ENCODE results near the gene GDPD3.
"Not testable (repeated sequence)": the region's sequence is repeated elsewhere in the genome, so short reads cannot be mapped to it uniquely, and the experiment has no call there.

The GDPD3 gene

DNA sequence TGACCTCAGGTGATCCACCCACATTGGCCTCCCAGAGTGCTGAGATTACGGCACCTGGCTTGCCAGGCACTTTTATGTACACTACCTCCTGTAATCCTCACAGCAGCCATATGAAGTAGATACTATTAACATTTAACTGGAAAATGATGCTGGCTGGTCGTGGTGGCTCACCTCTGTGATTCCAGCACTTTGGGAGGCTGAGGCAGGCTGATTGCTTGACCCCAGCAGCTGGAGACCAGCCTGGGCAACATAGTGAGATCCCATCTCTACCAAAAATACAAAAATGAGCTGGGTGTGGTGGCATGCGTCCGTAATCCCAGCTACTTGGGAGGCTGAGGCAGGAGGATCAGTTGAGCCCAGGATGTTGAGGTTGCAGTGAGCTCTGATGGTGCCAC, 11.6 kb upstream of the GDPD3 start:
- DNase-seq (ENCODE audit: low read depth), result no peak

DNA sequence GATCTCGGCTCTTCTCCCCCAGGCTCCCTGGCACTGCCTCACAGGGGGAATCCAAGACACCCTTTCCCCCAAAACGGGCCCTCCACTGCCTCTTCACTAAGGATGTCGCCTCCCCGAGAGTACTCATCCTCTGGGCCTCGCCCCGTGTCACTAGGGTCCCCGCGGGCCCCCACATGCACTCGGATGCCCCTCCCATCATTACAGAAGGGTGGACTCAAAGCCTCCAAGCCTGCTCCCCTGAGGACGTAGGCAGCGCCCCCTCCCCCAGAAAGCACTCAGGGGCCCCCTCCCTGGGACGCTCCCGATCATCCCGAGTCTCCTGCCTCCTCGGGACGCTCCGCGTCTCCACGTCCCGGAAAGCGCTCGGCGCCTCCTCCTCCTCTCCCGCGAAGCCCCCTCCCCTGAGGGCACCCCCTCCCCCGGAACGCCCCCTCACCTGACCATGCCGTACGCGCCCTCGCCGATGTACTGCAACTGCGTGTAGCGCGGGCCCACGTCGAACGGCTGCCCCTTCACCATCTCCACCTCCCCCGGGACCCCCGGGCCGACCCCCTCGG, 9.3 kb upstream of the GDPD3 start:
- no peak for DNase-seq (ENCODE audit: low read depth)

DNA sequence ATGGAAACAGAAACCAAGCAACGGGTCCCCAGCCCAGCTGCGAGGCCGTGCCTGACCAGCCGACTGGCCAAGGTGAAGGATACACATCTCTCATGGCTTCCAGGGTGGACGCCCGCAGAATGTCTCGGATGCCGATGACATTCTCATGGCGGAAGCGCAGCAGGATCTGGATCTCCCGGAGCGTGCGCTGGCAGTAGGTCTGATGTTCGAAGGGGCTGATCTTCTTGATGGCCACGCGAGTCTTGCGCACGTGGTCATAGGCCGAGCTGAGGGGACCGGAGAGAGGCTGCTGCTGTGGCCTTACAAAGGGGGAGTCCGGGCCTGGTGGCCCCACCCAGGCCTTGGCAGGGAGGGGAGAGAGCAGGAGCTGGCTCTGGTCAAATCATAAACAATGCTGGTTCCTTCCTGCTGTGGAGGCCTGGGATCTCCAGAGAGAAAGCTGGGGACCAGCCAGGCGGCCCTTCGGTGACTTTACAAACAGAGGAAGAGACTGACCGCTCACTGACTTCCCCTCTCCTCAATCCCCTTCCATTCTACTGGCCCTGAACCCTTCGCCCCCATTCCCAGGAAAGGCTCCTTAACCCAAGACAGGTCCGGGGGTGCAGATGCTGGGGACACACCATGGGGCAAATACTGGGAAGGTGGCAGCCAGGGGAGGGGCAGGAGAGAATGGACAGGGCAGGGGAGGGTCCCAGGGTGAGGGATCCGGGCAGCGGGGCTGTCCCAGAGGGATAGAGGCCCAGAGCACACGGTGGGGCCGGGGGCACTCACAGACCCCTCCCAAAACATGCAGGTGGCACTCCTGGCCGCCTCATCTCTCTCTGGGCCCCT, 8.6 kb upstream of the GDPD3 start:
- DNase-seq (ENCODE audit: low read depth), result no peak

DNA sequence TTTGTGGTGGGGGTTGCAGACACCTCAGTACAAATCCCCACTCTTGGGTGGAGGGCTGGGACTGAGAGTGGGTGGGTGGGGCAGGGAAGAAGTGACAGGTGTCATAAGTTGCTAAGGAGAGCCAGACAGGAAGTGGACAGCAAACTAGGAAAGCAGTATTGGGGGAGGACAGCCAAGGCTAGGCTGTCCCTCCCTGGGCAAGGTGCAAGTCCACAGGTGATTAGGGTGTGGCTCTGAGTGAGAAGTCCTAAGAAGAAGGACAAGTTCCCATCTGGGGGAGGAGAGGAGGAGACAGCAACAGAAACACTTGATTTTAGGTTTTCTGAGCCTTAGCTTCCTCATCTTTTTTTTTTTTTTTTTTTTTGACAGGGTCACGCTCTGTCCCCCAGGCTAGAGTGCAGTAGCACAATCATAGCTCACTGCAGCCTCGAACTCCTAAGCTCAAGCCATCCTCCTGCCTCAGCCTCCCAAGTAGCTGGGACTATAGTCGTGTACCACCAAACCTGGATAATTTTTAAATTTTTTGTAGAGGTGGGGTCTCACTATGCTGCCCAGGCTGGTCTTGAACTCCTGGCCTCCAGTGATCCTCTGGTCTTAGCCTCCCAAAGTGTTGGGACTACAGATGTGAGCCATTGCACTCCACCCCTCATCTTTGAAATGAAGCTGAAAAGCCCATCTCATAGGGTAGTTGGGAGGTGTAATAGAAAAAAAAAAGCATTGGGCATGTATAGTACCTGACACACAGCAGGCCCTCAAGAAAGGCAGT, 7.2 kb upstream of the GDPD3 start:
- no peak for DNase-seq (ENCODE audit: low read depth)

DNA sequence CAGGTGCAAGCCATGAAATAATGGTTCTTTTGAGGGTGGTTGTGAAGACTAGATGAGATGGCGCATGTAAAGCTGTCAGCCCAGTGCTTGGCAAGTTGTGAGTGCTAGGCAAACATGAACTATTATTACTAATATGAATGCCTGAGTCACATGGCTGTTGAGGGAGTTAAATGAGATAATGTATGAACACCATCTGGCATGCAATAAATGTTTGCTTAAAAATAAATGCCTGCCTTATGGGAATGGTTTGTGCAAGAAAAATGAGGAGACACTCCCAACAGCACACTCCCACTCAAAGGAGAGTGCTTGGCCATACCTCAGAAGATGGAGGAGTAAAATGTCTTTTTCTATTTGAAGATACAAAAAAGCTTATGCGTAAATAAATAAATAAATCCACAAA, 6.1 kb upstream of the GDPD3 start:
- no peak for DNase-seq (ENCODE audit: low read depth)

DNA sequence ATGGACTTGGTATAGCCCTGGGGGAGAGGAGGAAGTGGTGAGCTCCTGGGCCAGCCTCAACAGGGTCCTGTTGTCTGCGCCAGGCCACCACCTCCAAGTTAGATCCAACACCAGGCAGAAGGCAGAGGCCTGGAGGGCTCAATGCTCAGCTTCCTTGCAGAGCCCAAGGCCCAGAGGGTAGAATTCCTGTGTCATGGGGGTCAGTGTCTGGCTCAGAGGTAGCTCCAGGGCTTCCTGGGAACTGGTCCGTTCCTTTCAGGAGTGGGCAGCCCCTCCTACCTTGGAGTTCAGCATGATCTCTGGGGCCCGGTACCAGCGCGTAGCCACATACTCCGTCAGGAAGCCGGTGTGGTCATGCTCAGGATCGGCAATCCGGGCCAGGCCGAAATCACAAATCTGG, 4.4 kb upstream of the GDPD3 start:
- no peak for DNase-seq (ENCODE audit: low read depth)

DNA sequence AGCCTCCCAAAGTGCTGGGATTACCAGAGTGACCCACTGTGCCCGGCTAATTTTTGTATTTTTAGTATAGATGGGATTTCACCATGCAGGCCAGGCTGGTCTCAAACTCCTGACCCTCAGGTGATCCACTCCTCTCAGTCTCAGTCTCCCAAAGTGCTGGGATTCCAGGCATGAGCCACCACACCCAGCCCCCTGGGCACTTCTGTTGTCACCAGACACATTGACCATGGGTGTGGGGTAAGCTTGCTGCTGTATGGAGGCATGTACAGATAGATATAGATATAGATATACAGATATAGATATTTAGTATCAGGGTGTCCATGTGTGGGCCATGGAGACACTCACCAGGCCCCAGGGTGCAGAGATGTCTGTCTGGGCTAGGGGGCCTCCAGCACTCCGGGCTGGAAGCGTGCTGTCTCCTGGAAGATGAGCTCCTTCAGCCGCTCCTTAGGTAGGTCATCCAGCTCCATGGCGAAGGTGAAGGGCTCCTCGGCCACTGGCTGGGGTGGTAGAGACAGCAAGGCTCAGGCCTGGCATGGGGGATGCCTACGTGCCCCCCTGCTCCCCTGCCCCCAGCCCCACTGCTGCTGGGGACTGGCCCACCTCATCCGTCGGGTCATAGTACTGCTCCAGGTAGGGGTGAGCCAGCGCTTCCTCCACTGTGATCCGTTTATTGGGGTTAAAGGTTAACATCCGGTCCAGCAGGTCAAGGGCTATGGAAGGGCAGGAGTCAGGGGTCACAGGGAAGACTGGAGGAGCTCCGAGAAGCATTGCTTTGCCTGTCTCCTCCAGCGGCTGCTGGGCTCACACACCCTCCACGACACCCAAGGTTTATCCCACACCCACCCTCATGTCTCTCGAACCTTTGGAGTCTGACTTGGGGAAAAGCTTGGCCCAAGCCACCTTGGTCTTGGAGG, 3.2 kb upstream of the GDPD3 start:
- no peak for DNase-seq (ENCODE audit: low read depth)

DNA sequence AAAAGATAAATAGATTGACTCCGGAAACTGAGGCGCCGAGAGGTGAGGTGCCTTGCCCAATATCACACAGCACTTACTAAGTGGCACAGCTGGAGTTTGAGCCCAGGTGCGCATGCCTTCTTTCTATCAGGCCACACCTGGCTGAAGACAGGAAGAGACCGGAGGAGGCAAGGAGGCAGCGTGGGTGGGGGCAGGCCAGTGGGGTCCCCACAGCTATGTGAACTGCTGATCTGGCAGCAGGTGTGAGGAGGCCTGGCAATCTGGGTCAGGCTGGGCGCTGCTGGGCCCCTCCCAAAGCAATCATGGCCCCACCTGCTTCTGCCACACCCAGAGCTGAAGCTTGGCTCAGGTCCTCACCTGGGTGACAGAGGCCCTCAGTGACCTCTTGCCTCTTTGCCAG, 1.9 kb upstream of the GDPD3 start:
- no peak for DNase-seq (ENCODE audit: low read depth)

DNA sequence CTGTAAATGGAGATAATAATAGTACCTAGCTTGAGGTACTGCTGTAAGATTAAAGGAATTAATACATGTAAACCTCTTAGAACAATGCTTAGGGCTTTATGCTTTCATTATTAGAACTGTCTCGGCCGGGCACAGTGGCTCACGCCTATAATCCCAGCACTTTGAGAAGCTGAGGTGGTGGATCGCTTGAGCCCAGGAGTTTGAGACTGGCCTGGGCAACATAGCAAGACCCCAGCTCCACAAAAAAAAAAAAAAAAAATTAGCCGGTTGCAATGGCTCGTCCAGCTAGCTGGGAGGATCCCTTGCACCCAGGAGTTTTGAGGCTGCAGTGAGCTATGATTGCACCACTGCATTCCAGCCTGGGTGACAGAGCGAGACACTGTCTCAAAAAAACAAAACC, 1.5 kb upstream of the GDPD3 start:
- DNase-seq (ENCODE audit: low read depth), result not testable (repeated sequence)

DNA sequence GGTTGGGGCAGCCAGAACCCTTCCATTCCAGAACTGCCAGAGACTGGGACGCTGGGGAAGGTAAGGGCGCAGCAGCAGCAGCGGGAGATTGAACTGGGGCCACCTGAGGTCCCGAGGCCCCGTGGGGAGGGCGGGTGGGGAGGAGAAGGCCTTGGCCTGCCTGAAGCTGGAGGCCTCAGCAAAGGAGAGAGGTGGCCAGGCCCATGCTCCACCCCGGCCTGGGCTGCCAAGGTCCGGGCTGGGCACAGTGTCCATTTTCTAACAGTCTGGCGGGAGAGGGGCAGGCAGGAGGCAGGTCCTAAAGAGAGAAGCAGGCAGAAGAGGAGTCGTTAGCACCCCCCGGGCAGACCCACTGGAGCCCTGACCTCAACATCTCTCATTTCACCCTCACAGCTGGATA, 1.1 kb upstream of the GDPD3 start:
- no peak for DNase-seq (ENCODE audit: low read depth)

DNA sequence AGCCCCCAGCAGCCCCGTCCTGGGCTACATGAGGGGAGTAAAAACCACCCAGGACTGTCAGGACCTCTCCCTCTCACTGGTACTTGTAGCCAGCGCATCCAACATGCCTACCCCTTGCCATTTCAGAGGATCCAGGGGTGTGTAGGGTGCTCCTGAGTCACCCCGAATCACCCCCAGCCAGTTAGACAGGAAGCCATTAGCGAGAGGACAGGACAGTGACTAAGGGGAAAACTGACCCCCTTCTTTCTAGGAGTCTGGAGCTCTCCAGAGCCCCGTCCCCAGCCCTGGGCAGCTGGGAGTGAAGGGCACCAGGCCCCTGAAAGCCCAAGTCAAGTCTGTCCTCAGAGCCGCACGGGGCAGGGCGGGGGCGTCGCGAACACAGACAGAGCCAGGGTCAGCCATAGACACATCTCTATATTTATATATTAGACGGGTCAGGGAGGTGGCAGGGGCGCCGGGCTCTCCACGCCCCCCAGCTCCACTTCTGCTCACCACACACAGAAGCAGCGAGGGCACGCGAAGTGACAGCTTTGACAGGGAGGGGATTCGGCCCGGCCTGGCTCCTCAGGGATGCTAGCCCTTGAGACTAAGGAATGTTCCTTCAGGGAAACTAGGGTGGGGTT, 485 bp upstream of the GDPD3 start:
- DNase-seq (ENCODE audit: low read depth), result no peak

DNA sequence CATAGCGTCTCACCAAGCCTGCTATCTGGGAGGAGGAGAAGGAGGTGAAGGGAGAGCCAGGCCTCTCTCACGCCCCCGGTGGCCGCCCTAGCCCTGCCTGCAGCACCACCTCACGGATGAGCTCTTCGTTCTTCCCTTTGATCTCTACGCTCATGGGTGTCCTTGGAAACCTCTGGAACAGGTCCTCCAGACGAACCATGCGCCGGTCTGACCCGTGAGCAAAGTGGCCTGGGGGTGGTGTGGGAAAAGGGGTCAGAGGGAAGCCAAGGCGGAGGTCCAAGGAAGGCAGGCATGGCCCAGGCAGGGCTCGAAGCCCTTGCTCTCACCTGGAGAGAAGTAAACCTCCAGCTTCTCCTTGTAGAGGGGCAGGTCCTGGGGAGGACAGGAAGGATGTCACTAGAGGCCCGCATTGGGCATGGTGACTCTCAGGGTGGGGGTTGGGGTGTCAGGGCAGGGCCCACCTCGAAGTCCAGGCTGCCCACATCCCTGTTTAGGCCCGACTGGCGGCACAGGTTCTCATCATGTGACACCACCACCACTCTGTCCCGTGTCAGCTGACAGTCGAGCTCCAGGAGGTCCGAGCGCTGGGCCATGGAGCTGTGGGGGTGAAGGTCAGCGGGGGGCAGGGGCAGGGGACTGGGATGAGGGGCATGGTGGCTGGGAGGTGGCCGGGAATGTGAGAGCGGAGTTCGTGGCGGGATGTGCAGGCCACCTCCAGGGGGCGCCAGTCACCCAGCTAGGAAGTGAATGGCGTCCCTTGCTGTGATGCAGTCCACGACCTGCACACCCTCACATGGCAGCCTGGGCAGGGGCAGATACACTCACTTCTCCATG, 923 bp downstream of the GDPD3 start:
- no peak for DNase-seq (ENCODE audit: low read depth)

DNA sequence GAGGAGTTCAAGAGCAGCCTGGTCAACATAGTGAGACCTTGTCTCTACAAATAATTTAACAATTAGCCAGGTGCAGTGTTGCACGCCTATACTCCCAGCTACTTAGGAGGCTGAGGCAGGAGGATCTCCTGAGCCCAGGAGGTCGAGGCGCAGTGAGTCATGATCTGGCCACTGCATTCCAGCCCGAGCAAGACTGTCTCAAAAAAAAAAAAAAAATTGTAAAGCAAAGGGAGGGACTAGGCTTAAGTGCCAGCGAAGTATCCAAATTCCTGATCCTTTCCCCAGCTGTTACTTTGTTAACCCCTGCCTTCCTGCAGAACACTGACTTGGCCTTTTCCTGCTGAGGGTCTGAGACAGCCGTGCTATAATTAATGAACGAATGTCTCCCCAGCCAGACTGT, 2.7 kb downstream of the GDPD3 start:
- DNase-seq (ENCODE audit: low read depth), result no peak

DNA sequence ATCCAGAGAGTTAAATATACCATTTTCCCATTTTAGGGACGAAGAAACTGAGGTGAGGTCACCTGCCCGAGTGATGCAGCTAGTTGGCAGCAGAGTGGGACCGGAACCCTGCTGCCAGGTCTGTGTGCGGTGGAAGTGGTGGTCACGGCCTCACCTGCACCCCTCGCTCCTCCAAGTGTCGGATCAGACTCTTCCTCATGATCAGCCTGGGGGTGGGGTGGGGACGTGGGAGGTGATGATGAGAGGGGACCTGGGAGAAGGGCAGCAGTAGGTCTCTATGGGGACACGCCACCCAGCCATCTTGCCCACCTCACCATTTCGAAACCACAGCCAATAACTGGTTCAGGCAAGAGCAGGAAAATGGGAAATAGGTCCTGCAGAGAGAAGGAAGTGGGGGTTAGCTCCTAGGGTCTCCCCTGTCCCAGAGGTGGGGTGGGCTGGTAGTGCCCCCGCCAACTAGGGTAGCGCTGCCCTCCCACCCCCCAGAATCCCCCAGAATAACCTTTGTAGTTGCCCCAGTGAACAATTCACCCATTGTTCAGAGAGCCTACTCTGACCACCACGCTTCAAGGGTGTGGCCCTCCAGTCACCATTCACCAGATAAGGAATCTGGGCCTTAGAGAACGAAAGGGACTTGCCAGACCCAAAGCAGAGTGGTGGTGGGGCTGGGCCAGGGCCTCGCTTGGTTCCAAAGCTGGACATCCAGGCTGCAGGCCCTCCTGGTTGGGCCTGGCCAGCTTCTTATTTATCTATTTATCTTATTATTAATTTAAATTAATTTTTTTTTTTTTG, 5.1 kb downstream of the GDPD3 start:
- no peak for DNase-seq (ENCODE audit: low read depth)

DNA sequence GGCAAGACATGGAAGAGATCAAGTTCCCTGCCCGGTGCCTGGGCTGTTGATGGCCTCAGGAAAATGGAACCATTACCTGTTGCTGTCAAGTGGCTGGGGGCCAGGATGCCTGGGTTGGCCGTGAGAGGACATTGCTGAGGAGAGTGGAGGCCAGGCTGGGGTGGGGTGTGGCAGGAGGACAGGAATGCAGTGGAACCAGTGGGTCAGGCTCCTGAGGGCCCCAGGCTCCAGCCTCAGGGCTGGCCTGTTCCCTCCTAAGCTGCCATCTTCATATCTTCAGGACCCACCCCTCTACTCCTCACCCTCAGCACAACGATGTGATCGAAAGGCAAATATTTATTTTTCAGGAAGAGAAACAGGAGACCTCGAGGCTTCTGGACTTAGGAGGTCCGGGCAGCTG, 8.8 kb downstream of the GDPD3 start:
- no peak for DNase-seq (ENCODE audit: low read depth)

DNA sequence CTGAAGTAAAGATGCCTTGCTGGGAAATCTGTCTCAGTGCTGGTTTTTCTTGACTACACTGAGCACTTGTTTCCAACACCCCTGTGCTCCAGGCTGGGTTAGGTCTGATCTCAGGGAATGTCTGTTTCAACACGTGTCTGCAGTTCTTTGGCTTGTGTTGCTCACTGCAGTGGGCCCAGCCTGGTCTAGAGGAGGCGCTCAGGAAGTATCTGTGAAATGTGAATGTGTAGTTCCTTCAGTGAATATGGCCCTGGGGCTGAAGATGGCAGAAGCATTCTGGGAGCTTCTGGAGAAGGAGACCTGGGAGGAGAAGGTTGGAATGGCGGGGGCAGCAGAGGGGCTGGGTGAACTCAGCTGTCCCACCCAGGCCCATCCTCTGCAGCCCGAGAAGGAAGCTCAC, 9.2 kb downstream of the GDPD3 start:
- no peak for DNase-seq (ENCODE audit: low read depth)

DNA sequence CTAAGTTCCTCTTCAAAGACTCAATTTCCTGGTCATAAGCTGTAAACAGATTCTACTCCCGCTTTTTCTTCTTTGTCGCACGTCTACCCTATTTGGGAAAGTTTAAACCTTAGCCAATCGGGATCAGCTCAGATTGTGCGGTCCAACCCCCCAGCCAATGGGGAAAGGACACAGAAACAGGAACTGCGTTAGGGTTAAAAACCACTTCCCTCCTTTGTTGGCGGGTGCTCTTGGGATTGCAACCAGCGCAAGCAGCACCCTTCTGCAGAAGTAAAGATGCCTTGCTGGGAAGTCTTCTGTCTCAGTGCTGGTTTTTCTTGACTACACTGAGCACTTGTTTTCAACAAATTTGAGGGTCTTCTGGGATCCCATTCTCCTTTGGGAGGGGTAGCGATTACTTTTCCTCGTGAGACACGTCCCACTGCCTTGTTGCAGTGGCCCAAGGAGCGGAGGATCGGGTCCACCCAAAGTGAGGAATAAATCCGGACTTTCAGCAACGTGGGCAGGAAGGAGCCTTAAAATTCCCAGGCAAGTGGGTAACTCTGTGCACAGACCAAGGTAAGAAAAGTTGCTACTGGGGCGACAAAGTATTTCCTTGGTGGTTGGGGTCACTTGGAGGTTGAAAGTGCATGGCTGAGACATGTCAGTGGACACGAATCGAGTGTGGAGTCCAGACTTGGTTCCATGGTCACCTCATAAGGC, 16.3 kb downstream of the GDPD3 start:
- DNase-seq (ENCODE audit: low read depth), result no peak

DNA sequence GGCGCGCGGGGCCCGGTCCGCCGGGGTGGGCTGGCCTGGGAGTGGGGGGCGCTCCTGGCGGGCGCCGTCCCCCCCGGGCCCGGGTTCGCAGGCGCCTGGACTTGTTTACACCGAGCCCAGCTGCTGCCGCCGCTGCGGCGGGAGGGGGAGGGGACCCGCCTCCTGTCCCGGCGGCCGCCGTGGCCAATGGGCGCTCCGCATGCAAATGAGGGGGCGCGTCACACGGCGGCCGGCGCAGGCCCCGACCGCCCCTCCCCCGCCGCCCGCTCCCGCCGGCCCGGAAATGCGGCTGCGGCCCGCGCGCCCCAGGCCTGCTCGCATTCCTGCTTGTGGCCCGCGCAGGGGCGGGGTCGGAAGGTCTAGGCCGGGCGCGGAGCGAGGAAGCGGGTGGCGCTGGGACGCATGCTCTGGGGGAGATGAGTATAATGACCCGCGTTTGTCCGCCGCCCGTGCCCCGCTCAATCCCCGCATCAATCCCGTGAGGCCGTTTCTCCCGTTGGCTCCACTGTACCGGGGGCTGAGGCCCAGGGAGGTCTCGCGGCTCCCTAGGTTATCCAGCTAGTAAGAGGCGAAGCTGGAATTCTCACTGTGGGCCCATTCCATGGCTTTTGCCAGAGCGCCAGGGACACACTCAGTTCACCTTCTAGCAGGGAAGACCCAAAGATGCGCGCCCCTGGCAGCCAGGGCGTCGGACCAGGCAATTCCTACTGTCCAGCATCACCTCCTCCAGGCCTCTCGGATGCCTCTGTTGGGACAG, 17.1 kb downstream of the GDPD3 start, which contains the start of gene YPEL3:
Gene YPEL3, minus strand, starts transcription at position 109 of the 757 bp plus-strand sequence. CDS start 731 bp downstream, outside the sequence.
- no peak for DNase-seq (ENCODE audit: low read depth)

All from GM04503 (cell line).